ENCODE data around the gene ZAP70.
A peak's percentile ranks its signal among the peaks of the same experiment; 100 is the strongest.
"Not testable (repeated sequence)": the region's sequence is repeated elsewhere in the genome, so short reads cannot be mapped to it uniquely, and the experiment has no call there.

ZAP70 gene

GRCh38 chr2:97699765-97700444, 13.5 kb upstream of the ZAP70 start:
- peak; percentile 68 for DNase-seq

- DNase-seq, result no peak
Observed at GRCh38 chr2:97701186-97701585, 12.2 kb upstream of the ZAP70 start.

GRCh38 chr2:97701851-97702465, 11.4 kb upstream of the ZAP70 start:
- no peak for DNase-seq

- no peak for DNase-seq
Observed at GRCh38 chr2:97702731-97703470, 10.5 kb upstream of the ZAP70 start.

GRCh38 chr2:97703741-97704140, 9.6 kb upstream of the ZAP70 start:
- DNase-seq, result no peak

GRCh38 chr2:97704989-97705388, 8.4 kb upstream of the ZAP70 start:
- no peak for DNase-seq

- no peak for DNase-seq
Observed at GRCh38 chr2:97706112-97706511, 7.3 kb upstream of the ZAP70 start.

GRCh38 chr2:97706708-97707345, 6.5 kb upstream of the ZAP70 start:
- DNase-seq, result no peak

- DNase-seq, result no peak
Observed at GRCh38 chr2:97707362-97708047, 5.9 kb upstream of the ZAP70 start.

GRCh38 chr2:97708048-97708380, 5.4 kb upstream of the ZAP70 start:
- no peak for DNase-seq

GRCh38 chr2:97708608-97709007, 4.8 kb upstream of the ZAP70 start:
- DNase-seq, result no peak

- no peak for DNase-seq
Observed at GRCh38 chr2:97711394-97711711, 2.0 kb upstream of the ZAP70 start.

- DNase-seq, result not testable (repeated sequence)
Observed at GRCh38 chr2:97712175-97712574, 1.2 kb upstream of the ZAP70 start.

- DNase-seq, result peak; percentile 46
Observed at GRCh38 chr2:97712693-97713295, 582 bp upstream of the ZAP70 start.

GRCh38 chr2:97714084-97714949, 941 bp downstream of the ZAP70 start:
- DNase-seq, result peak; percentile 48

GRCh38 chr2:97714950-97715652, 1.7 kb downstream of the ZAP70 start:
- no peak for DNase-seq

- DNase-seq, result no peak
Observed at GRCh38 chr2:97715951-97716694, 2.7 kb downstream of the ZAP70 start.

- DNase-seq, result no peak
Observed at GRCh38 chr2:97716695-97717612, 3.6 kb downstream of the ZAP70 start.

- DNase-seq, result no peak
Observed at GRCh38 chr2:97717613-97717995, 4.2 kb downstream of the ZAP70 start.

All from CD4-positive, alpha-beta T cell treated with Interleukin-6 for 4 hours (primary cell).